ENCODE measurements around the gene SPIB. TPM values are rescaled to one million over a fixed set of nuclear protein-coding genes. Genes with fewer than 3 reads are reported as not detected.

SPIB gene
- total RNA-seq, result 1 to 10 TPM in 1 of 8 experiments, under 1 TPM in 5, not detected in 2; 0.09 to 2.6 (median 0.47) TPM

DNA sequence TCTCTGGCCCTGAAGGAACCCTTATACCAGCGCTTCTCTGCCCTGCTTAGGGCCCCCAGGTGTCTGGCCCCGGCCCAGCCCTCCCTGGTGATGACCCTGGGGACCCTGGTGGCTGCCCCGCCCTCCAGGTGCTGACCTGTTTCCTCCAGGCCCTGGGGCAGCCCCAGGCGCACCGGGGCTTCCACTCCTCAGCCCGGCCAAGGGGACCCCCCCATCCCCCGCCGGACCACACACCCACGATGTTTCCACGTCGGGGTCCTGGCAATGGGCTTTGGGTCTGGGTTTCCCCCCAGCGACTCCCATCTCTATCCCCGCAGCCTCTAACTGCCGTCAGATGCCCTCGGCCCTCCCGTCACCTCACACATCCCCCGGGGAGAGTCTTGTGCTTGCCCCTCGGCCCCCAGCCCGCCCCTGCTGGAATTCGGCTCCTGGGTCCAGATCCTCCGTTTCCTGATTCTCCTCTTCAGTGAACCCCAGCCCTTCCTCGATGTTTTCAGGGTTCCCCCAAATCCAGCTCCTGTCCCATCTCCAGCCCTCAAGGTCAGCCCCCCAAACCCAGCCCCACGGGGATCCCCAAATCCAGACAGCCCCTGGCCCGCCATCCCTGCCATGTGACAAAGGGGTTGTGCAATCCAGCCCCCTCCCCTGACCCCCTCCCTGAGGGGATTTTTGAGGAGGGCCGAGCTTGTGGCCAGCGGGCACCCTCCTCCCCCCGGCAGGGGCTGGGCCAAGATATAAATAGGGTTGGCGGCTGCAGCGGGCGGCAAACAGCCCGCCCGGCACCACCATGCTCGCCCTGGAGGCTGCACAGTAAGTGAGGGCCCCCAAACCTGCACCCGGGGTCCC, at the start of gene SPIB:
Gene SPIB (plus strand): TSS at position 763 of the 846 bp plus-strand sequence. CDS start 25 bp downstream, at position 788.
- 100% methylated on average over 1 of the region's 34 CpGs; no CpG with 5 or more reads in 9 of the 10 experiments for WGBS, 10 experiments
- no peak within 1 kb of the TSS for H3K27ac ChIP-seq
- peak in 1 of 8 experiments; percentile 7 for ATAC-seq (replicated peaks in 6 of 8)
- in situ Hi-C loops (cut with MboI; ENCODE audit: low pct_unique_long_range_greater_than_20kb in 2 of 9, low sequenced_read_pairs in 9 of 9, unreplicated experiment in 9 of 9), result no loop called here
- H3K4me1 ChIP-seq (replicated peaks in 1 of 2), result peaks cover 0 to 6% of the 10 kb centered on the region in 2 donors
- H3K4me3 ChIP-seq, result no peak within 1 kb of the TSS

- Histone ChIP-seq H3K27ac (no peak overlapping the region), H3K4me1 (replicated peaks in 1 of 2) (peaks cover 0 to 10% of the 10 kb centered on the region in 2 donors), H3K4me3 (no peak overlapping the region)
- no peak for ATAC-seq (replicated peaks in 6 of 8)
- in situ Hi-C loops (cut with MboI; ENCODE audit: low pct_unique_long_range_greater_than_20kb in 2 of 9, low sequenced_read_pairs in 9 of 9, unreplicated experiment in 9 of 9), result loop anchor here in 8 of 9 experiments (25.0 kb wide), 5 partner anchors 90 to 565 kb away; partner anchors contain the start of genes ACP4 (in 5 of the 8) and KLK4 (in 2 of the 8)
- 71 to 100% (median 83%) methylated on average over 1 to 7 of the region's 10 CpGs; no CpG with 5 or more reads in 3 of the 10 experiments for WGBS, 10 experiments
Observed at GRCh38 chr19:50371914-50372475, 46.7 kb upstream of the SPIB start.

GRCh38 chr19:50376166-50377050, 42.3 kb upstream of the SPIB start, which contains the start of gene NR1H2:
NR1H2 (plus strand) TSS chr19:50376457; CDS start chr19:50377606, 1,149 bp downstream.
- 0 to 20% (median 0%) methylated on average over 1 to 27 of the region's 67 CpGs for WGBS, 10 experiments
- ATAC-seq (replicated peaks in 6 of 8), result peak; percentile 88 to 96 (median 91)
- Histone ChIP-seq H3K27ac (peak within 1 kb of the TSS; percentile 93 to 97), H3K4me1 (replicated peaks in 1 of 2) (peaks cover 0 to 3% of the 10 kb centered on the region in 2 donors), H3K4me3 (peak within 1 kb of the TSS; percentile 66 to 97 (median 74))
- in situ Hi-C loops (cut with MboI; ENCODE audit: low pct_unique_long_range_greater_than_20kb in 2 of 9, low sequenced_read_pairs in 9 of 9, unreplicated experiment in 9 of 9), result no loop called here

GRCh38 chr19:50377051-50377461, 41.7 kb upstream of the SPIB start:
- H3K27ac ChIP-seq, result peak overlapping the region; percentile 50 to 85
- WGBS, 10 experiments, result no CpG with 5 or more reads among the region's 7 CpGs
- peaks cover 0 to 3% of the 10 kb centered on the region in 2 donors for H3K4me1 ChIP-seq (replicated peaks in 1 of 2)
- in situ Hi-C loops (cut with MboI; ENCODE audit: low pct_unique_long_range_greater_than_20kb in 2 of 9, low sequenced_read_pairs in 9 of 9, unreplicated experiment in 9 of 9), result no loop called here
- ATAC-seq (replicated peaks in 6 of 8), result peak; percentile 1 to 50 (median 32)
- peak overlapping the region; percentile 66 to 97 (median 74) for H3K4me3 ChIP-seq

- whole genome bisulfite sequencing, 10 experiments, result 89 to 93% methylated on average over 3 to 5 of the region's 9 CpGs; no CpG with 5 or more reads in 8 of the 10 experiments
- Histone ChIP-seq H3K27ac (peak overlapping the region in 1 of 2 donors; percentile 85), H3K4me1 (replicated peaks in 1 of 2) (peaks cover 0 to 3% of the 10 kb centered on the region in 2 donors), H3K4me3 (peak overlapping the region in 2 of 5 donors; percentile 66 to 97)
- no peak for ATAC-seq (replicated peaks in 6 of 8)
- in situ Hi-C loops (cut with MboI; ENCODE audit: low pct_unique_long_range_greater_than_20kb in 2 of 9, low sequenced_read_pairs in 9 of 9, unreplicated experiment in 9 of 9), result no loop called here
Observed at GRCh38 chr19:50377517-50377916, 41.2 kb upstream of the SPIB start.

DNA sequence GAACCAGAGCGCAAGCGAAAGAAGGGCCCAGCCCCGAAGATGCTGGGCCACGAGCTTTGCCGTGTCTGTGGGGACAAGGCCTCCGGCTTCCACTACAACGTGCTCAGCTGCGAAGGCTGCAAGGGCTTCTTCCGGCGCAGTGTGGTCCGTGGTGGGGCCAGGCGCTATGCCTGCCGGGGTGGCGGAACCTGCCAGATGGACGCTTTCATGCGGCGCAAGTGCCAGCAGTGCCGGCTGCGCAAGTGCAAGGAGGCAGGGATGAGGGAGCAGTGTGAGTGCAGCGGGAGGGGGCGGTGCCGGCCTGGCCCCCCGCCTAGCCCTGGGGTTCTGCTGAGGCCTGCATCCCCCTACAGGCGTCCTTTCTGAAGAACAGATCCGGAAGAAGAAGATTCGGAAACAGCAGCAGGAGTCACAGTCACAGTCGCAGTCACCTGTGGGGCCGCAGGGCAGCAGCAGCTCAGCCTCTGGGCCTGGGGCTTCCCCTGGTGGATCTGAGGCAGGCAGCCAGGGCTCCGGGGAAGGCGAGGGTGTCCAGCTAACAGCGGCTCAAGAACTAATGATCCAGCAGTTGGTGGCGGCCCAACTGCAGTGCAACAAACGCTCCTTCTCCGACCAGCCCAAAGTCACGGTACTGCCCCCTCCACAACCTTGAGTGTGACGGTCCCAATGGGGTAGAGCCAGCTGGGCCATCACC, 40.4 kb upstream of the SPIB start:
- Histone ChIP-seq H3K4me1 (replicated peaks in 1 of 2) (peaks cover 0 to 3% of the 10 kb centered on the region in 2 donors), H3K4me3 (no peak overlapping the region), H3K27ac (no peak overlapping the region)
- no peak for ATAC-seq (replicated peaks in 6 of 8)
- WGBS, 10 experiments, result 80 to 100% (median 99%) methylated on average over 1 to 18 of the region's 36 CpGs; no CpG with 5 or more reads in 3 of the 10 experiments
- in situ Hi-C loops (cut with MboI; ENCODE audit: low pct_unique_long_range_greater_than_20kb in 2 of 9, low sequenced_read_pairs in 9 of 9, unreplicated experiment in 9 of 9), result no loop called here

DNA sequence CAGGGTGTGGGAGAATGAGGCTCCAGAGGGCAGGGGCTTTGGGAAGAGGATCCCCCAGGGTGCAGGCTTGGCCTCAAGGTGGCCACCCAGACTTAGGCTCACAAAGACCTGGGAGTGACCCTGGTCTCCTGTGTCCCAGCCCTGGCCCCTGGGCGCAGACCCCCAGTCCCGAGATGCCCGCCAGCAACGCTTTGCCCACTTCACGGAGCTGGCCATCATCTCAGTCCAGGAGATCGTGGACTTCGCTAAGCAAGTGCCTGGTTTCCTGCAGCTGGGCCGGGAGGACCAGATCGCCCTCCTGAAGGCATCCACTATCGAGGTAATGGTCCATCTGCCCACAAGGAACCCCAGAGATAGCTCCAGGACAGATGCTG, 39.9 kb upstream of the SPIB start:
- in situ Hi-C loops (cut with MboI; ENCODE audit: low pct_unique_long_range_greater_than_20kb in 2 of 9, low sequenced_read_pairs in 9 of 9, unreplicated experiment in 9 of 9), result no loop called here
- H3K4me3 ChIP-seq, result no peak overlapping the region
- peaks cover 0 to 3% of the 10 kb centered on the region in 2 donors for H3K4me1 ChIP-seq (replicated peaks in 1 of 2)
- WGBS, 10 experiments, result 78 to 100% (median 89%) methylated on average over 1 to 6 of the region's 10 CpGs; no CpG with 5 or more reads in 5 of the 10 experiments
- no peak overlapping the region for H3K27ac ChIP-seq
- ATAC-seq (replicated peaks in 6 of 8), result no peak

DNA sequence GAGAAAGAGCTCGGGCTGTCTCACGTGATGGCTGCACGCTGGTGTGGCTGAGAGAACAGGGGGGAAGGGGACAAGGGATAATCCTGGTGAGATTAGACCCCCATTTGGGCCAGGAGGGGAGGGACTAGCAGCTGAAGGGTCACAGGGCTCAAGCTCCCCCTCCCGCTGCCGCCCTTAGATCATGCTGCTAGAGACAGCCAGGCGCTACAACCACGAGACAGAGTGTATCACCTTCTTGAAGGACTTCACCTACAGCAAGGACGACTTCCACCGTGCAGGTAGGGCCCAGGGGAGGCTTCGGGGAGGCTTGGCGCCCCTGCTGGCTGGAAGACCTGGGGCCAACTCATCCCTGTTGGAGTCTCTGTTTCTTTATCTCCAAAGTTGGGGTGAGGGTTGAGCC, 39.1 kb upstream of the SPIB start:
- no peak overlapping the region for H3K4me3 ChIP-seq
- no peak for ATAC-seq (replicated peaks in 6 of 8)
- 88 to 100% (median 96%) methylated on average over 2 to 9 of the region's 11 CpGs; no CpG with 5 or more reads in 7 of the 10 experiments for WGBS, 10 experiments
- no peak overlapping the region for H3K27ac ChIP-seq
- H3K4me1 ChIP-seq (replicated peaks in 1 of 2), result peaks cover 0 to 3% of the 10 kb centered on the region in 2 donors
- in situ Hi-C loops (cut with MboI; ENCODE audit: low pct_unique_long_range_greater_than_20kb in 2 of 9, low sequenced_read_pairs in 9 of 9, unreplicated experiment in 9 of 9), result no loop called here

GRCh38 chr19:50380137-50380536, 38.6 kb upstream of the SPIB start:
- no peak overlapping the region for H3K27ac ChIP-seq
- no peak for ATAC-seq (replicated peaks in 6 of 8)
- H3K4me3 ChIP-seq, result no peak overlapping the region
- in situ Hi-C loops (cut with MboI; ENCODE audit: low pct_unique_long_range_greater_than_20kb in 2 of 9, low sequenced_read_pairs in 9 of 9, unreplicated experiment in 9 of 9), result no loop called here
- H3K4me1 ChIP-seq (replicated peaks in 1 of 2), result peaks cover 3 to 6% of the 10 kb centered on the region in 2 donors
- 60 to 100% (median 90%) methylated on average over 1 to 4 of the region's 11 CpGs; no CpG with 5 or more reads in 5 of the 10 experiments for WGBS, 10 experiments

GRCh38 chr19:50380751-50381151, 38.0 kb upstream of the SPIB start:
- H3K27ac ChIP-seq, result no peak overlapping the region
- no peak overlapping the region for H3K4me3 ChIP-seq
- in situ Hi-C loops (cut with MboI; ENCODE audit: low pct_unique_long_range_greater_than_20kb in 2 of 9, low sequenced_read_pairs in 9 of 9, unreplicated experiment in 9 of 9), result no loop called here
- ATAC-seq (replicated peaks in 6 of 8), result no peak
- peaks cover 8 to 9% of the 10 kb centered on the region in 2 donors for H3K4me1 ChIP-seq (replicated peaks in 1 of 2)
- 100% methylated on average over 1 of the region's 8 CpGs; no CpG with 5 or more reads in 9 of the 10 experiments for WGBS, 10 experiments

- 80 to 100% (median 93%) methylated on average over 2 to 10 of the region's 58 CpGs; no CpG with 5 or more reads in 7 of the 10 experiments for WGBS, 10 experiments
- Histone ChIP-seq H3K27ac (no peak overlapping the region), H3K4me1 (replicated peaks in 1 of 2) (peaks cover 8% of the 10 kb centered on the region in 2 donors), H3K4me3 (no peak overlapping the region)
- ATAC-seq (replicated peaks in 6 of 8), result no peak
- in situ Hi-C loops (cut with MboI; ENCODE audit: low pct_unique_long_range_greater_than_20kb in 2 of 9, low sequenced_read_pairs in 9 of 9, unreplicated experiment in 9 of 9), result no loop called here
Observed at GRCh38 chr19:50381881-50382729, 36.6 kb upstream of the SPIB start.

Data from motor neuron (in vitro differentiated cells).